ENCODE results near the gene TTC28.

DNA sequence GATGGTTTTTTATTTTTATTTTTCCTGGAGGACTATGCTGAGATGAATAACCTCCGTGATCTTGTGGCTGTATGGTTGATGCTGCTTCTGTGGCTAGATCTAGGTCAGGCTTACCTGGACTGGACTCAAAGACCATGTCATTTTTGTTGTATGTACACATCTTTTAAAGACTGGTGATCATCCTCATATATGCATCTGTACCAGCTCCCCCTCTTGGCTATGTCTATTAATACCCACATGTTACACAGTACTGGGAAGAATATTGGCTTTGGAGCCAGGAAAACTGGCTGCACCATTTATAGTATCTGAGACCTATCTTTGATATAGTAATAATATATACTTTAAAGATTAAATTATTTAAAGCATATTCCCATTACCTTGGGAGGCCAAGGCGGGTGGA lies 742.2 kb downstream of the TTC28 start:
- TF ChIP-seq, protein P1, sequence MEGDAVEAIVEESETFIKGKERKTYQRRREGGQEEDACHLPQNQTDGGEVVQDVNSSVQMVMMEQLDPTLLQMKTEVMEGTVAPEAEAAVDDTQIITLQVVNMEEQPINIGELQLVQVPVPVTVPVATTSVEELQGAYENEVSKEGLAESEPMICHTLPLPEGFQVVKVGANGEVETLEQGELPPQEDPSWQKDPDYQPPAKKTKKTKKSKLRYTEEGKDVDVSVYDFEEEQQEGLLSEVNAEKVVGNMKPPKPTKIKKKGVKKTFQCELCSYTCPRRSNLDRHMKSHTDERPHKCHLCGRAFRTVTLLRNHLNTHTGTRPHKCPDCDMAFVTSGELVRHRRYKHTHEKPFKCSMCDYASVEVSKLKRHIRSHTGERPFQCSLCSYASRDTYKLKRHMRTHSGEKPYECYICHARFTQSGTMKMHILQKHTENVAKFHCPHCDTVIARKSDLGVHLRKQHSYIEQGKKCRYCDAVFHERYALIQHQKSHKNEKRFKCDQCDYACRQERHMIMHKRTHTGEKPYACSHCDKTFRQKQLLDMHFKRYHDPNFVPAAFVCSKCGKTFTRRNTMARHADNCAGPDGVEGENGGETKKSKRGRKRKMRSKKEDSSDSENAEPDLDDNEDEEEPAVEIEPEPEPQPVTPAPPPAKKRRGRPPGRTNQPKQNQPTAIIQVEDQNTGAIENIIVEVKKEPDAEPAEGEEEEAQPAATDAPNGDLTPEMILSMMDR (IDR thresholded peaks at IDR 0.05), result no peak
- TF ChIP-seq POLR2A (IDR thresholded peaks at IDR 0.05), result no peak
